GM21367 (cell line): Measurements from ENCODE around the gene ZCCHC10.
"Not testable (repeated sequence)": the region's sequence is repeated elsewhere in the genome, so short reads cannot be mapped to it uniquely, and the experiment has no call there.

ENCODE experiments used
- ATAC-seq: cut with Tn5 transposase; IDR thresholded peaks from one replicate; pipeline ENCODE4 v1.9.1; 2021; ENCODE audit not compliant: unreplicated experiment

The ZCCHC10 gene

DNA sequence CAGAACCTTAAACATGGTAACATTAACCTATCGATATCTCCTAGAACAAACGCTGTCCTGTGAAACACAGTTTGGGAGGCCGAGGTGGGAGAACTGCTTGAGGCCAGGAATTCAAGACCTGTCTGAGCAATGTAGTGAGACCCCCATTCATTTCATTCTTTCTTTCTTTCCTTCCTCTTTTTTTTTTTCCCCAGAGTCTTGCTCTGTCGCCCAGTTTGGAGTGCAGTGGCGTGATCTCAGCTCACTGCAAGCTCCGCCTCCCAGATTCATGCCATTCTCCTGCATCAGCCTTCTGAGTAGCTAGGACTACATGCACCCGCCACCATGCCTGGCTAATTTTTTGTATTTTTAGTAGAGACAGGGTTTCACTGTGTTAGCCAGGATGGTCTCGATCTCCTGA, 20.2 kb upstream of the ZCCHC10 start:
- not testable (repeated sequence) for ATAC-seq

- ATAC-seq, result no peak
Observed at GRCh38 chr5:133041910-133042309, 15.6 kb upstream of the ZCCHC10 start.

DNA sequence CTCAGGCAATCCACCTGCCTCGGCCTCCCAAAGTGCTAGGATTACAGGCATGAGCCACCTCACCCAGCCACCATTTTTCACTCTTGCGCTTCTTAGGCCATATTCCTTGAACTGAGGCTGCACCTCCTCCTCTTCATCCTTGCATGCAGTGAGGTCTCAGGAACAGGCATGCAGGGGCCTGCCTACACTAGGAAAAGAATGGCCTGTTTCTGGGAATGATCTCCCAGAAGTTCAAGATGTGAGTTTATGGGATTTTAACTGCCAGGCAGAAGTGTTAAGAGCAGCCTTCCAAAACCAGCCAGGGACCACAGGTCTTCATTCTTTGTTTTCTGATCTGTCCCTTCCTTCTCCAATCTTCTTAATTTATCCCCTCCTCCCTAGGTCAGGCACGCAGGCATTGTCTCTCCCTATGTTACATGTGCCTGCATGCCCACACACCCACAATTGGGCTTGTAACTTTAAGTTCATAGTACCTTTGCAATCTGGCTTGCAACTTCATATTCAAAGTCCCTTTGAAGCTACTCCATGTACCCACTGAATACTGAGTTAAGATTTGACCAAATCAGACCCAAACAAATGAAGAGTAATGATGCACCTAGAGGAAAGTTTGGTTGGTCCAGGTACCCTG, 14.9 kb upstream of the ZCCHC10 start:
- no peak for ATAC-seq

DNA sequence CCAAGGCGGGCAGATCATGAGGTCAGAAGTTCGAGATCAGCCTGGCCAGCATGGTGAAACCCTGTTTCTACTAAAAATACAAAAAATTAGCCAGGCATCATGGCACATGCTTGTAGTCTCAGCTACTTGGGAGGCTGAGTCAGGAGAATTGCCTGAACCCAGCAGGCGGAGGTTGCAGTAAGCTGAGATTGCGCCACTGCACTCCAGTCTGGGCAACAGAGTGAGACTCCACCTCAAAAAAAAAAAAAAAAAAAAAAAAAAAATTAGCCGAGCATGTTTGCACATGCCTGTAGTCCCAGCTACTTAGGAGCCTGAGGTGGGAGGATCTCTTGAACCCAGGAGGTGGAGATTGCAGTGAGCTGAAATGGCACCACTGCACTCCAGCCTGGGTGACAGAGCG, 10.3 kb upstream of the ZCCHC10 start:
- ATAC-seq, result not testable (repeated sequence)

DNA sequence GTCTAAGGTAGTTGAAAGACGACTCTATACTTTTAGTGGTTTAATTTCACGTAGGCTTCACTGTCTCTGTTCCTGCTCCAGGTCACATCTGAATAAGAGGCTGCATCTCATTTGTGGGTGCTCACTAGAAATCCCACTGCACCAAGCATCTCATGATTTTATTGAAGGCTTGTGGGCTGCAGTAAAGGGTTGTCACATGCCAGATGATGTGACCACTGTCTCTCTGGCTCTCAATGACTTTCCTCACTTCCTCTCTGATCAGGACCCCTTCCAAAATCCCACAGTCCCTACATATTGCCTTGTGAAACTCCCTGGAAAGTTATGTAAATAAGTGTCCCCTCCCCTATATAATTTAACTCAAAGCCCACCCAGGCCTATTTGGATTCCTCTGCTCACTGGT, 8.9 kb upstream of the ZCCHC10 start:
- ATAC-seq, result no peak

DNA sequence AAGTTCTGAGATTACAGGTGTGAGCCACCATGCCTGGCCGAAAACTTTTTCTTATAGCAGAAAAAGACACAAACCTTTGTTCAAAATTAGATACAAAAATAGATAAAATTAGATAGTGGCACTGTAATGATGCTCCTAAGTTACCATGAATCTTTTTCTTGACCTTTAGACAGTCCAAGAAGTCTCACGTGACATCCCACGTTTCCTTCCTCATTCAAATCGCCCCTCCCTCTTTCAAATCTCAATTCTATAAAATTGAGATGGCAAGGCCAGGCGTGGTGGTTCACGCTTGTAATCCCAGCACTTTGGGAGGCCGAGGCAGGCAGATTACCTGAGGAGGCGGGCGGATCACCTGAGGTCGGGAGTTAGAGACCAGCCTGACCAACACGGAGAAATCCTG, 7.7 kb upstream of the ZCCHC10 start:
- no peak for ATAC-seq

DNA sequence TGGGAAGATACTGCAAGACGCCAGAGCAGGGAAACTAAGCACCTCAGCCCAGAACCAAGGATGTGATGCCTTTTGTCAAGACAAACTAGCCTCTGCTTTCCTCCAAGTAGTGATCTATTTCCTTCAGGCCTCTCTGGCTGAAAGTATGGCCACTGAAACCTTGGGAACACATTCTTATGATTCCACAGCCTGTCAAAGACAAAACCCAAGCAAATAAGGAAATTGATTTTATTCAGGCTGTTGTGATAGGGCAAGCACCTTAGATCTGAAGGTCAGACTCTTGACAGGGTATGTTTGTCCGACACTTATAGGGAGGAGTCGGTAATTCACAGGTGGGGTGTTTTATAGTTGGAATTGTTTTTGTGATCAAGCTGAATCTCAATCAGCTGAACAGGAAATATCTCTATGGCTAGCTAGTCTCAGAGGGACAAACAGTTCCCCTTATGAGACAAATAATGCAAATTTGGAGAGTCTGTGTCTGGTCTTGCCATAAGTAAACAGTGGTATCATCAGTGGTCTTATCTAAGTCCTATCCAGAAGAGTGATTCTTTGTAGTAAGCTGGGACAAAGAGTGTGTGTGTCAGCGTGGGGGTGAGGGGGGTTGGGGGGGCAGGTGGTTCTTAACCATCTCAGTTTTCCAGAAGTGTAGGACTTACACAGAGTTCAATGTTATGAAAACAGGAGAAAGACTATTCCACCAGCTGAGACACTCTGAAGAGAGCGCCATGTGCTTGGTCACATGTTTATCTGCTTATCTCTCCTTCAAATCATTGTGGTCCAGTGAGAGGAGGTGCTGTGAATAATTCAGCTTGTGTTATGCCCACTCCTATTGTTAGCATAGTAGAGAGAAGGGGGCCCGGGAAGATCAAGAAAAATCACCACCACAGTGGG, 6.7 kb upstream of the ZCCHC10 start:
- ATAC-seq, result no peak

DNA sequence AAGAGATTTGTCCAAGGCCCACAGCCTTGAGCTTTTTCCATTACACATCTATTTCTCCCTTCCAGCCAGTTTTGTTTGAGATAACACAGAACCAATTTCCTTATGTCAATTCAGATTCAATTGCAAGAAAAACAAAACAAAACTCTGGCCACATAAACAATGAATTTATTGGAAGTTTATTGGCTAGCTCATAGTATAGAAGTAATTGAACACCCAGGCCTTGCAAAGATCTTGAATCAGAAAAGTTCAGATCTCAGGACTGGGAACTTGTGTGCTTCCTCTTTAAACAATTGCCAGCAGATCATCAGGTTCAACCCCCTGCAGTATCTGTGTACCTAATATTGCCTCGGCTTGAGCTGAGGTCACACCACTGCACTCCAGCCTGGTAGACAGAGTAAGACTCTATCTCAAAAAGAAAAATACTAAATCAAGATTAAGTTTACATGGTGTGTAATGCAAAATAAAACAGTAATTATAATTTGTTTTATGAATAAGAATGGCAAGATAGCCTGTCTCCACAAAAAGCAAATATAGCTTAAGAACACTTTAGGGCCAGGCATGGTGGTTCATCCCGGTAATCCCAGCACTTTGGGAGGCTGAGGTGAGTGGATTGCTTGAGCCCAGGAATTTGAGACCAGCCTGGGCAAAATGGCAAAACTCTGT, 4.1 kb upstream of the ZCCHC10 start:
- no peak for ATAC-seq

- ATAC-seq, result no peak
Observed at GRCh38 chr5:133029416-133029815, 3.1 kb upstream of the ZCCHC10 start.

GRCh38 chr5:133026664-133027153, 360 bp upstream of the ZCCHC10 start:
- ATAC-seq, result no peak

GRCh38 chr5:133019471-133019870, 6.9 kb downstream of the ZCCHC10 start:
- not testable (repeated sequence) for ATAC-seq

- no peak for ATAC-seq
Observed at GRCh38 chr5:133017964-133018363, 8.4 kb downstream of the ZCCHC10 start.

DNA sequence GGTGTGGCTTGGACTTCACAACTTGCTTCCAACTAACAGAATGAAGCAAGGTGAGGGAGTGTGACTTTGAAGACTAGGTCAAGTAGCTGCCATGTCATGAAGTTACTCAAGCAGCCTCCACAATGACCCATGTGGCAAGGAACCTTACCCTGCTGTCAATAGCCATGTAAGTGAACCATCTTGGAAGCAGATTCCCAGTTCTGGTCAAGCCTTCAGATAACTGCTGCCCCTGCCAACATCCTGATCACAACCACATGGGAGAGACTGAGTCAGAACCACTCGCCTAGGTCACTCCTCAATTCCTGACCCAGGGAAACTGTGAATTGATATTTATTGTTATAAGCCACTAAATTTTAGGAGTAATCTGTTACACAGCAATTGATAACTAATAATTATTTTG, 10.9 kb downstream of the ZCCHC10 start:
- no peak for ATAC-seq

DNA sequence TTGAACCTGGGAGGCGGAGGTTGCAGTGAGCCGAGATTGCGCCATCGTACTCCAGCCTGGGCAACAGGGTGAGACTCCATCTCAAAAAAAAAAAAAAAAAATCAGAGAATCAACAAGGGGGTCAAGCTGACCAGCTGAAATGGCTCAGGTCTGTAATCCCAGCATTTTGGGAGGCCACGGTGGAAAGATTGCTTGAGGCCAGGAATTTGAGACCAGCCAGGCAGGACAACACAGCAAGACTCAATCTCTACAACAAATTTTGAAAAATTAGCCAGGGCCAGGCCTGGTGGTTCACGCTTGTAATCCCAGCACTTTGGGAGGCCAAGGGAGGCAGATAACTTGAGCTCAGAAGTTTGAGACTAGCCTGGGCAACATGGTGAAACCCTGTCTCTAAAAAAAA, 17.9 kb downstream of the ZCCHC10 start:
- ATAC-seq, result not testable (repeated sequence)

DNA sequence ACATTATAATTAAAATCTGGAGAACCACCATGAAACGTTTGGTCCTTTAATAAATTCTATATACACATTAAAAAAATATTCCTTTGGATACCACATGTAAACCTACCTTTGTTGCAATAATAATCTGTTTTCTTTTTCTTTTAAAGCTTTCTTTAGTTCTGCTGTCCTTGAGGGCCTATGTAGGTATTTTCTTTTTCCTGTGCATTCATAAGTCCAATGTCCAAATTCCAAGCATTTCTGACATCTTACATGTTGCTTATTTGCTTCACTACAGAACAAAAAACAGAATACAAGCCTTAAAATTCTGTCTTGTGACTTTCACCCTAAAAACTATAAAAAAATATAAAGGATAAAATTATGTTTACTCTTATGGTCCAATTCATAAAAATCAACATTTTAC, 19.7 kb downstream of the ZCCHC10 start:
- no peak for ATAC-seq

DNA sequence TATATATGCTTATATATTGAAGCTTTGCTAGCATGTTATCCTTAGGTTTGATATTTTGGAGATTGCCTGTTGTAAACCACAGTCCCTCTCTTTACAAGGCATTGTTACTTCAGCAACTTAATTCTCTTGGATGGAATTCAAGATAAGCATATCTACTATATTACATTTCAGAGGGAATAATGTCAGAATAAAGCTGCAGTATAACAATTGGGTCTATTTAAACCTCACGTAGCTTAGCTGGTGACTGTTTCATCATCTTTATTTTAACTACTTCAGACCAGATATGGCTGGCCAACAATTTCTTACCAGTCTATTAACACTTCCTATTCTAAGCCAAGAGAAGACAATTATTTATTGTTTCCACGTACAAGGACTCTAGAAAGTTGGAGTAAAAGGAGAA, 27.1 kb downstream of the ZCCHC10 start:
- no peak for ATAC-seq

GRCh38 chr5:132998556-132998955, 27.8 kb downstream of the ZCCHC10 start:
- no peak for ATAC-seq

DNA sequence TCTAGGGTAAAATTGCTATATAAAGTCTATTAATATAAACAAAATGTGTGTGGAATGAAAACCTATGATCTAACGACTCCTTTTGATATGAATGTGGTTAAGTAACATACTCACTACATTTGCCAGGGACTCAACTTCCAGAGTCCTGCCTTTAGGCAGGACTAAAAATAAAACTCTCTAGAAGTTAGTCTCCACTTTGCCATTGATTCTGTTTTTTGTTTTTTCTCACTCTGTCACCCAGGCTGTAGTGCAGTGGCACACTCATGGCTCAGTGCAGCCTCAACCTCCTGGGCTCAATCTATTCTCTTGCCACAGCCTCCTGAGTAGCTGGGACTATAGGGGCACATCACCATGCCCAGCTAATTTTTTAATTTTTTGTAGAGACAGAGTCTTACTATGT, 30.0 kb downstream of the ZCCHC10 start:
- no peak for ATAC-seq

GRCh38 chr5:132987531-132988408, 38.6 kb downstream of the ZCCHC10 start:
- no peak for ATAC-seq

GRCh38 chr5:132982971-132983370, 43.4 kb downstream of the ZCCHC10 start:
- not testable (repeated sequence) for ATAC-seq

GRCh38 chr5:132981288-132981687, 45.1 kb downstream of the ZCCHC10 start:
- ATAC-seq, result no peak
